ENCODE data around the gene C1orf198.

C1orf198 gene

GRCh38 chr1:230827801-230828200 lies 40.5 kb downstream of the C1orf198 start:
- H3K4me3 ChIP-seq (replicated peaks; ENCODE audit: low read depth, low read length): no peak overlapping the region
- no peak for TF ChIP-seq CTCF (IDR thresholded peaks at IDR 0.05; ENCODE audit: low read depth, low read length, missing control alignments)
- no peak for DNase-seq (ENCODE audit: extremely low read depth, low read depth)

GRCh38 chr1:230827081-230827681 lies 41.1 kb downstream of the C1orf198 start:
- no peak for DNase-seq (ENCODE audit: extremely low read depth, low read depth)

GRCh38 chr1:230826166-230826875 lies 42.0 kb downstream of the C1orf198 start:
- H3K4me3 ChIP-seq (replicated peaks; ENCODE audit: low read depth, low read length): no peak overlapping the region
- DNase-seq (ENCODE audit: extremely low read depth, low read depth): no peak
- TF ChIP-seq CTCF (IDR thresholded peaks at IDR 0.05; ENCODE audit: low read depth, low read length, missing control alignments): no peak

More at GRCh38 chr1:230827081-230827681, 41.1 kb downstream of the C1orf198 start:
- TF ChIP-seq CTCF (IDR thresholded peaks at IDR 0.05; ENCODE audit: low read depth, low read length, missing control alignments): no peak
- H3K4me3 ChIP-seq (replicated peaks; ENCODE audit: low read depth, low read length): no peak overlapping the region

- no peak overlapping the region for H3K4me3 ChIP-seq (replicated peaks; ENCODE audit: low read depth, low read length)
- no peak for TF ChIP-seq CTCF (IDR thresholded peaks at IDR 0.05; ENCODE audit: low read depth, low read length, missing control alignments)
- no peak for DNase-seq (ENCODE audit: extremely low read depth, low read depth)
Measured at GRCh38 chr1:230825761-230826160, 42.6 kb downstream of the C1orf198 start.

- DNase-seq (ENCODE audit: extremely low read depth, low read depth): no peak
- no peak for TF ChIP-seq CTCF (IDR thresholded peaks at IDR 0.05; ENCODE audit: low read depth, low read length, missing control alignments)
- no peak overlapping the region for H3K4me3 ChIP-seq (replicated peaks; ENCODE audit: low read depth, low read length)
Measured at GRCh38 chr1:230824919-230825721, 43.2 kb downstream of the C1orf198 start.

- DNase-seq (ENCODE audit: extremely low read depth, low read depth): no peak
- H3K4me3 ChIP-seq (replicated peaks; ENCODE audit: low read depth, low read length): no peak overlapping the region
- no peak for TF ChIP-seq CTCF (IDR thresholded peaks at IDR 0.05; ENCODE audit: low read depth, low read length, missing control alignments)
Measured at GRCh38 chr1:230824551-230824918, 43.8 kb downstream of the C1orf198 start.
